Cortex of kidney (tissue), 1 donor: ENCODE data around the gene POU2AF2.
"Not testable (repeated sequence)": the region's sequence is repeated elsewhere in the genome, so short reads cannot be mapped to it uniquely, and the experiment has no call there.

Experiments
- DNase-seq: peaks from one replicate; lab custom pipeline; 2025; lab: John Stamatoyannopoulos, UW

The POU2AF2 gene

GRCh38 chr11:111303461-111303860, 57.9 kb downstream of the POU2AF2 start:
- no peak for DNase-seq

- no peak for DNase-seq
These were observed 59.8 kb downstream of the POU2AF2 start for GRCh38 chr11:111305162-111305802.

GRCh38 chr11:111305876-111306275, 60.4 kb downstream of the POU2AF2 start:
- DNase-seq: no peak

- no peak for DNase-seq
These were observed 60.8 kb downstream of the POU2AF2 start for GRCh38 chr11:111306321-111306720.

- no peak for DNase-seq
These were observed 62.1 kb downstream of the POU2AF2 start for GRCh38 chr11:111307472-111308108.

GRCh38 chr11:111308140-111308539, 62.6 kb downstream of the POU2AF2 start:
- no peak for DNase-seq

- DNase-seq: no peak
These were observed 63.8 kb downstream of the POU2AF2 start for GRCh38 chr11:111309215-111309915.

GRCh38 chr11:111310088-111310487, 64.6 kb downstream of the POU2AF2 start:
- DNase-seq: no peak

GRCh38 chr11:111310723-111311122, 65.2 kb downstream of the POU2AF2 start:
- DNase-seq: no peak

- no peak for DNase-seq
These were observed 66.6 kb downstream of the POU2AF2 start for GRCh38 chr11:111312076-111312475.

GRCh38 chr11:111319296-111319695, 73.8 kb downstream of the POU2AF2 start:
- no peak for DNase-seq

- not testable (repeated sequence) for DNase-seq
These were observed 74.7 kb downstream of the POU2AF2 start for GRCh38 chr11:111320199-111320598.

GRCh38 chr11:111320728-111321568, 75.4 kb downstream of the POU2AF2 start:
- no peak for DNase-seq

- no peak for DNase-seq
These were observed 77.0 kb downstream of the POU2AF2 start for GRCh38 chr11:111322534-111322933.

- no peak for DNase-seq
These were observed 78.8 kb downstream of the POU2AF2 start for GRCh38 chr11:111324277-111324720.

- DNase-seq: no peak
These were observed 79.7 kb downstream of the POU2AF2 start for GRCh38 chr11:111325259-111325658.

GRCh38 chr11:111326824-111327223, 81.3 kb downstream of the POU2AF2 start:
- no peak for DNase-seq

GRCh38 chr11:111327908-111328624, 82.5 kb downstream of the POU2AF2 start:
- no peak for DNase-seq

- no peak for DNase-seq
These were observed 84.0 kb downstream of the POU2AF2 start for GRCh38 chr11:111329306-111330204.

GRCh38 chr11:111330234-111330893, 84.8 kb downstream of the POU2AF2 start:
- DNase-seq: no peak
